Stimulated activated CD8-positive, alpha-beta memory T cell treated with anti-CD3 and anti-CD28 coated beads, Interleukin-7, amount 100 ng/mL, for 48 hours (primary cell): ENCODE measurements around the gene PSMG2.
"Not testable (repeated sequence)": the region's sequence is repeated elsewhere in the genome, so short reads cannot be mapped to it uniquely, and the experiment has no call there.

ENCODE experiments used
- DNase-seq, 2 donors: peaks; one replicate each; pipeline ENCODE4 v3.0.0-alpha.2; 2020; ENCODE audit warnings: low read depth in 1 of 2; ENCODE audit errors: extremely low read depth in 1 of 2

The PSMG2 gene

DNA sequence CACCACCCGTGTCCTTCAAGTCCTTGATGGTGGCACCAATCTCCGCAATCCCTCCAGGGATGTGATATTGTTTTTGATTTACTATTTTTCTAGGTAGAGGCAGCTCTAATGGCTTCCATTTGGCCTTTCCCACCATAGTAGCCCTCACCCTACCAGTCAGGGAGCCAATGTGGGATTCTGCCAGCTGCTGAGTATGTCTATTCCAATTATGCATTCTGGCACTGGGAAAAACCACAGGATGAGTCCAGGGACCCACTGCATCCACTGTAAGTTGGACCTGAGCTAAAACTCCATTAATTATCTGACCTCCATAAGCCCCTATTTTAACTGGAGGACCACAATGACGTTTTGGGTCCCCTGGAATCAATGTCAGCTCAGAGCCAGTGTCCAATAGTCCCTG lies 55.7 kb downstream of the PSMG2 start:
- not testable (repeated sequence) for DNase-seq

GRCh38 chr18:12765126-12765525 lies 62.3 kb downstream of the PSMG2 start:
- no peak for DNase-seq

GRCh38 chr18:12765586-12765985 lies 62.7 kb downstream of the PSMG2 start:
- no peak for DNase-seq

DNA sequence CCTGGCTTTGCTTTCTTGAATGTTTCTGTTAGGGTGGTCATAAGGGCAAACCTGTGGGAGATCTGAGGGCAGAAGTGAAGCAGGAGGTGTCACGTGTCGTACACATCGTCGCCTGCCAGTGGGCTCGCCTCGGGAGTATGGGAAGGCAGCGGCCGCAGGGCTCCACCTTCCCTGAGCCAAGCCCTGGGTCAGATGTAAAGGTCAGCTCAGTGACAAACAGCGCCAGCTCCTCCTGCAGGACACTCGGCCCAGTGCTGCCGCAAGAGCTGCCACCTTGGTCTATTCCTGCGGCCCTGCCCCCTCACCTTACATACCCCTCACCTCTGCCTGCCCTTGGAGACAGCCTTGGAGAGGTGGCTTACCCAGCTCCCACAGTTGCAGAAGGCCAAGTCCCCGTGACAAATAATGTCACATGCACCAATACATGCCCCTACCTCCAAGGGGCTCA lies 64.2 kb downstream of the PSMG2 start:
- no peak for DNase-seq

DNA sequence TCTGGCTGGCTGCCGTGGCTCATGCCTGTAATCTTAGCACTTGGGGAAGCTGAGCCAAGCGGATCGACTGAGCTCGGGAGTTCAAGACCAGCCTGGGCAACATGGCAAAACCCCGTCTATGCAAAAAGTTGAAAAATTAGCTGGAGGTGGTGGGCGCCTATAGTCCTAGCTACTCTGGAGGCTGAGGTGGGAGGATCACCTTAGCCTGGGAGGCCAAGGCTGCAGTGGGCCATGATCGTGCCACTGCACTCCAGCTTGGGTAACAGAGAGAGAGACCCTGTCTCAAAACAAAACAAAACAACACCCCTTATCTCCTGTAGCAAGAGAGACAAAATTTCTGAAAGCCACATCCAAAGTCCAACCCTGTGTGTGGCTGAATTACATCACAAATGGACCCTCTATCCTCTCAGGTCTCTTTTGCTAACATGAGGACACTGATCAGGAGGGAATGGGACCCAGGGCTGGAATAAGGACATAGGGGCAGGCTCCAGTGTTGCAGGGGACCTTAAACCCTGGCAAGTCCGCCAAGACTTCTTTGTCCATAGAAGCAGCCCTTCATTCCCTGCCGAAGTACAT lies 64.8 kb downstream of the PSMG2 start:
- no peak for DNase-seq

- no peak for DNase-seq
These were observed 65.8 kb downstream of the PSMG2 start for GRCh38 chr18:12768625-12769024.

- no peak for DNase-seq
These were observed 66.3 kb downstream of the PSMG2 start for GRCh38 chr18:12769136-12769535.

GRCh38 chr18:12769644-12770440 lies 67.0 kb downstream of the PSMG2 start:
- DNase-seq = no peak

- no peak for DNase-seq
These were observed 67.8 kb downstream of the PSMG2 start for GRCh38 chr18:12770469-12771219.

DNA sequence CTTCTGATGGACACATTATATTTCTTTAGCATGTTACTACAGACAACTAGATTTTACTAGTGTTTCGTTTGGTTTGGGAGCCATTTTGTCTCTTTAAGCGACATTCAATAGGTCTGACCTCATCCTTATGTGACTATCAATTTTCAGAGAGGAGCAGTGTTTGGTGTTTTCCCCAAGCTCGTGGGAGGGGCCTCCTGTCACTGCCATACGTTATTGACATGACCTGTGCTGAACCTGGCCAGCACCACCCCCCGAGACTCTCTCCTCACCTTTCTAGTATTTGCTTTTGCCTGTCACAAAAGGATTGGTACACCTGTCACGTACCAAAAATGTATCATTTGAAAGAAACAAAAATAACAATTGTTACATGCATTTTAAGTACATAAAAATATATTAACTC lies 69.3 kb downstream of the PSMG2 start:
- DNase-seq = no peak

- DNase-seq = no peak
These were observed 70.5 kb downstream of the PSMG2 start for GRCh38 chr18:12773369-12773768.

GRCh38 chr18:12774982-12775381 lies 72.1 kb downstream of the PSMG2 start:
- no peak for DNase-seq
